GM10248 (cell line): ENCODE results near the gene DYNC2LI1.

Experiments
- CTCF ChIA-PET: fragments of 300-600 bp; sonication (Branson Sonifier 250); formaldehyde crosslinking; extraction: SDS; loops from one replicate; lab custom pipeline; 2021; ENCODE audit warnings: antibody characterized with exemption; lab: Yijun Ruan, JAX
- POLR2A ChIA-PET: fragments of 350-650 bp; sonication (Branson Sonifier 250); formaldehyde crosslinking; extraction: SDS; loops from one replicate; lab custom pipeline; 2020; ENCODE audit warnings: antibody characterized with exemption; lab: Yijun Ruan, JAX
- DNase-seq: peaks from one replicate; pipeline ENCODE4 v3.0.0; 2012; ENCODE audit errors: extremely low spot score
- TF ChIP-seq, protein P1 (sequence below): IDR thresholded peaks from 2 replicates; pipeline ENCODE4 v1.5.1; 2012; ENCODE audit warnings: mild to moderate bottlenecking, low read depth; ENCODE audit errors: extremely low read depth, missing control alignments, control extremely low read depth

Gene DYNC2LI1

DNA sequence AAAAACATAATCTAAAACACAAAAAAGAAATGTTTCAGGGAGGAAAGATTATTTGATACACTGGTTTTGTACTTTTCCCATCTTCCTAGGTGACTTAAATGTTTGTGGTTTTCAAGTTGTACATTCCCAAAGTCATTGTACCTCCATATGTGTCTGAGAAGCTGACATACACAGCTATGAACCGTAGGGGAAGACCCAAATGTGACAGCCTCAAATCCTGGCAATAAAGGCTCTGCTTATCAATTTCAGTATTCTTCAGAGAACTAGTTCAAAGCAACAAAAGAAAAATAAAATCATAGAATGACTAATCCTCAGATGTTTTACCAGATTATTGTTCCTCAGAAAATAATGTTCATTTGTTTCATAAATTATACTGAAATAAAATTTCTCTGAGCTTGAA lies 2.5 kb downstream of the DYNC2LI1 start:
- no peak for DNase-seq
- POLR2A ChIA-PET = no interaction called here
- CTCF ChIA-PET = no interaction called here
- TF ChIP-seq, protein P1, sequence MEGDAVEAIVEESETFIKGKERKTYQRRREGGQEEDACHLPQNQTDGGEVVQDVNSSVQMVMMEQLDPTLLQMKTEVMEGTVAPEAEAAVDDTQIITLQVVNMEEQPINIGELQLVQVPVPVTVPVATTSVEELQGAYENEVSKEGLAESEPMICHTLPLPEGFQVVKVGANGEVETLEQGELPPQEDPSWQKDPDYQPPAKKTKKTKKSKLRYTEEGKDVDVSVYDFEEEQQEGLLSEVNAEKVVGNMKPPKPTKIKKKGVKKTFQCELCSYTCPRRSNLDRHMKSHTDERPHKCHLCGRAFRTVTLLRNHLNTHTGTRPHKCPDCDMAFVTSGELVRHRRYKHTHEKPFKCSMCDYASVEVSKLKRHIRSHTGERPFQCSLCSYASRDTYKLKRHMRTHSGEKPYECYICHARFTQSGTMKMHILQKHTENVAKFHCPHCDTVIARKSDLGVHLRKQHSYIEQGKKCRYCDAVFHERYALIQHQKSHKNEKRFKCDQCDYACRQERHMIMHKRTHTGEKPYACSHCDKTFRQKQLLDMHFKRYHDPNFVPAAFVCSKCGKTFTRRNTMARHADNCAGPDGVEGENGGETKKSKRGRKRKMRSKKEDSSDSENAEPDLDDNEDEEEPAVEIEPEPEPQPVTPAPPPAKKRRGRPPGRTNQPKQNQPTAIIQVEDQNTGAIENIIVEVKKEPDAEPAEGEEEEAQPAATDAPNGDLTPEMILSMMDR = no peak

DNA sequence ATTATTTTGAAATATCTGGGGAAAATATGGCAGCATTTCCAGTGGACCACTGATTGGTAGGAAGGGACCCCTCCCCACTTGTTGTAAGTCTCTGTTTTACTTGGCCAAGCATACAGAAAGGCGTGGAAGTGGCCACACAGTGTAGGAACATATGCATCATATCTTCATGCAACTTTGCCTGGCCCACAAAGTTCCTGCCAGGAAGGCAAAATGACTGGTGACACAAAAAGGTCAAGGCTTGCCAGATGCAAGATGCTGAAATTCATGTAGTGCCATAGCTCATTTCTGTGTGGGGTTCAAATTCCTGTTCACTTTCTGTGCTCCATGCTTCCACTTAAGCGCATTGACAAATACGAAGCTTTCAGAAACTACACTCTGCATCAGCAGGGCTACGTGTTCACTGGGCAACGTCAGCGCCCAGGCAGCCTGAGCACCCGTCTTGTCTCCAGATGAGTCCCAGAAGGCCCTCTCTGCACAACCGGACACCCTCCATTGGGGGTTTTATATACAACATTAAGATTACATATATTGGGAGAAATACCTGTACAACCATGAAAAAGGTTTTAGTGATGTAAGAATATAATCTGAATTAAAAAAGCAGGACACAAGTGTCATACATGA lies 3.6 kb downstream of the DYNC2LI1 start:
- CTCF ChIA-PET = no interaction called here
- POLR2A ChIA-PET = no interaction called here
- TF ChIP-seq, protein P1 = no peak
- no peak for DNase-seq

DNA sequence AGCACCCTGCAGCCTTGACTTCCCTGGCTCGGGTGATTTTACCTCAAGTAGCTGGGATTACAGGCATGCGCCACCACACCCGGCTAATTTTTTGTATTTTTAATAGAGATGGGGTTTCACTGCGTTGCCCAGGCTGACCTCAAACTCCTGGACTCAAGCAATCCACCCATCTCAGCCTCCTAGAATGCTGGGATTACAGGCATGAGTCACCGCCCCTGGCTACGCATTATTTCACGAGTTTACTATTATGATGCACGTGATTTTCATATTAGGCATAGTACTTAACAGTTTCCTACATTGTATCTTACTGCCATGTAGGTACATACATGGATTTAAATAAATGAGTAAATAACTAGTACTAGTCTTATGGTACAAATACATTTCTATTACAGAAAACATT lies 4.4 kb downstream of the DYNC2LI1 start:
- ChIA-PET CTCF (no interaction called here), POLR2A (no interaction called here)
- no peak for DNase-seq
- TF ChIP-seq, protein P1 = no peak

DNA sequence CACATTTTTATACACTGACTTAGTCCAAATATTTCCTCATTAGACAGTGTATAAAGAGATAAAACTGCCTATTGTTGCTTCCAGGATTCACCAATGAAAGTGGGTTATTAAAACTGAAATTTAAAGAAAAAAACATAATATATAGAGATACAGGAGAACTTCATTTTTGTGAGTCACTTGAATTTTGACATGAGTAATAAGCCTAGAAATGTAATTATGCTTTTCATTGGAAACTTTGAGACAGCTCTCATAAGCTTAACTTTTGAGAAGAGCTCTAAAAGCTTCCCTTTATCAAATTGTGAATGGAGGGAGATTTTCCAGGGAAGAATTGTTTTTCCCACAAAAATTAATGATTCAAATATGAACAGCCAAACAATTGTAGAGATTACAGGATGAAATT lies 14.1 kb downstream of the DYNC2LI1 start:
- ChIA-PET CTCF (interaction anchor here (0.9 kb wide), 1 partner anchor 46 kb away, joined by 3 read pairs; no protein-coding TSS in a partner anchor), POLR2A (no interaction called here)
- TF ChIP-seq, protein P1 = no peak
- DNase-seq = no peak

DNA sequence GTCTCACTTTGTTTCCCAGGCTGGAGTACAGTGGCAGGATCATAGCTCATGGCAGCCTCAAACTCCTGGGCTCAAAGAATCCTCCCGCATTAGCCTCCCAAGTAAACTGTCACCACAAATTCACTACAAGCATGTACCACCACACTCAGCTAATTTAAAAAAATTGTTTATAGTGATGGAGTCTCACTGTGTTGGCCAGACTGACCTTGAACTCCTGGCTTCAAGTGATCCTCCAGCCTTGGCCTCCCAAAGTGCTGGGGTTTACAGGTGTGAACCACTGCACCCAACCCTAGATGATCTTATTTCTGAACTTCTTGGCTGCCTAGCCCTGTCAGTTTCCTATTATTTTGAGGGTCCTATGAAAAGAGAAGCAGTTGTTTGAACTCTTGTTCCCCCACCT lies 14.8 kb downstream of the DYNC2LI1 start:
- CTCF ChIA-PET = interaction anchor here (1.5 kb wide), 1 partner anchor 9 kb away, joined by 4 read pairs; no protein-coding TSS in a partner anchor
- DNase-seq = no peak
- POLR2A ChIA-PET = no interaction called here
- TF ChIP-seq, protein P1 = no peak

DNA sequence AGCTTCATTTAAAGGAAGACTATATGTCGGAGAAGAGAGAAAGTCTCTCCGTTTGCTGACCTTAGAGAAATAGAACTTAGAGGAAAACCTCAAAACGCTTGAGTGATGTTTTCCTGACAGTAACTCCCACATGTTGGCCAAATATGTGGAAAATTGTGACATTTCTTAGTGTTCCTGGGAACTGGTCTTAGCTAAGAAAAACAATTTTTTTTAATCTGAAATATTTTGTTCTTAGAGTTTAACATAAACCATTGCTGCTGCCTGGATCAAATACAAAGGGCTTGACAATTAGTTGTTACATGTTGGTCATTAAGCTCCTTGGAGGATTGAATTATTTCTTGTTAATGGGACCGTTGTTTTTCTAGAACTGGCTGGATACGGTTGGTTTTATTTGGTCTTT lies 16.3 kb downstream of the DYNC2LI1 start:
- ChIA-PET CTCF (interaction anchor here (0.9 to 1.8 kb wide), 3 partner anchors 10 to 19 kb away, joined by 3 to 5 read pairs (median 4); partner anchors contain the start of gene DYNC2LI1), POLR2A (no interaction called here)
- DNase-seq = no peak
- TF ChIP-seq, protein P1 = no peak
